HG03159 (cell line): ENCODE measurements around the gene FCGR2B.
"Not testable (repeated sequence)": the region's sequence is repeated elsewhere in the genome, so short reads cannot be mapped to it uniquely, and the experiment has no call there.

Source experiments
- ATAC-seq: cut with Tn5 transposase; IDR thresholded peaks from one replicate; pipeline ENCODE4 v1.9.1; 2021; ENCODE audit warnings: mild to moderate bottlenecking, moderate library complexity; ENCODE audit not compliant: unreplicated experiment

Gene FCGR2B

GRCh38 chr1:161702250-161702649 is 39.3 kb downstream of the FCGR2B start:
- ATAC-seq: no peak

GRCh38 chr1:161705537-161705936 is 42.6 kb downstream of the FCGR2B start:
- peak; percentile 44 for ATAC-seq

GRCh38 chr1:161706113-161706481 is 43.2 kb downstream of the FCGR2B start:
- ATAC-seq: no peak

DNA sequence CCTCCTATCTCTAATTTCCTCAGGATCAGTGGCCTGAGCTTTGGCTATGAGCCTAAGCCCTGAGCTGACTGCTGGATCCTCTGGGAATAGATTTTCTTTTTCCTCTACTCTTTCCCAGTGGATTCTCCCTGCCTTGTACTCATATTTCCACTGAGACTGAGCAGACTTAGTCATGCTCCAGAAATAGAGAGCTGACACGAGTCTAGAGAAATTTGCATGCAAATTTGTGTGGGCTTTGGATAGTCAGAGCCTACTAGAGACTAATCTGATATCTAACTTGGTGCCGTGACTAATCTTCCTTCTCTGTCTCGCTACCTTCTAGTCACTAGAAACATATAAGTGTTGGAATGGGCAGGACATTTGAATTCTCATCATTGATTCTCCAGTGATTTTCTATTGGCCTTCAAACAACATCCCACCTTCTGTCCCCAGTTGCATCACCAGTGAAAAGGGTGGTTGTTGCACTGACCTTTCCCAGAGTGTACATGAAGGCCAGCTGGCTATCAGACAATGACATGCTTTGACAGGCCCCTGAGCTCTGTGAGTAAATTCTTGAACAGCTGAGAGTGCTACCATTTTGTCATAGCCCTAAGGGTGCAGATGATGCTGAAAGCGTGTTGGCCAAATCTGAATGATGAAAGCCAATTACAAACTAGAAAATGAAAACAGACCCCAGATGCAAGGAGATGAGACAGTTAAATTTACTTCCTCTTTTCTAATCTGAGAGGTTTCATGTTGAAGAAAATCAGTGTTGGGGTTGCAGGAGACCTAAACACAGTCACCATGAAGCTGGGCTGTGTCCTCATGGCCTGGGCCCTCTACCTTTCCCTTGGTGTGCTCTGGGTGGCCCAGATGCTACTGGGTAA is 43.8 kb downstream of the FCGR2B start, which contains the start of gene FCRLA:
Gene FCRLA, plus strand, starts transcription at position 748 of the 866 bp plus-strand sequence. Its CDS starts 36 bp downstream, at position 784.
- ATAC-seq: peak; percentile 66

DNA sequence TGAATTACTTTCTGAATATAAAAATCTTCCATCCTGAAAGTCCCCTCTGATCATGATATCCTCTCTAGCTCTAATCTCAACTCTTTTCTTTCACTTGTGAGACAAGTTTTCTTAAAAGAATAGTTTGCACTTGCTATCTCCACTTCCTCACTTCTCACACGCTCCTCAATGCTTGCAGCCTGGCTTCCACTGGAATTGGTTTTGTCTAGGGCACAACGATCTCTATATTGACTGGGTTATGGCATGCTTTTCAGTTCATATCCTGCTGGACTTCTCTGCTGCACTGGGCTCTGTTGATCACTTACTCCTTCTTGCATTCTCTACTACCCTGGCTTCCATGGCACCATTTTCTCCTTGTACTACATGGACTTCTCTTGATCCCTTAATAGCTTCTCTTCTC is 44.6 kb downstream of the FCGR2B start:
- ATAC-seq: no peak

GRCh38 chr1:161709373-161709772 is 46.4 kb downstream of the FCGR2B start:
- ATAC-seq: no peak

- no peak for ATAC-seq
Observed at GRCh38 chr1:161710560-161710959, 47.6 kb downstream of the FCGR2B start.

DNA sequence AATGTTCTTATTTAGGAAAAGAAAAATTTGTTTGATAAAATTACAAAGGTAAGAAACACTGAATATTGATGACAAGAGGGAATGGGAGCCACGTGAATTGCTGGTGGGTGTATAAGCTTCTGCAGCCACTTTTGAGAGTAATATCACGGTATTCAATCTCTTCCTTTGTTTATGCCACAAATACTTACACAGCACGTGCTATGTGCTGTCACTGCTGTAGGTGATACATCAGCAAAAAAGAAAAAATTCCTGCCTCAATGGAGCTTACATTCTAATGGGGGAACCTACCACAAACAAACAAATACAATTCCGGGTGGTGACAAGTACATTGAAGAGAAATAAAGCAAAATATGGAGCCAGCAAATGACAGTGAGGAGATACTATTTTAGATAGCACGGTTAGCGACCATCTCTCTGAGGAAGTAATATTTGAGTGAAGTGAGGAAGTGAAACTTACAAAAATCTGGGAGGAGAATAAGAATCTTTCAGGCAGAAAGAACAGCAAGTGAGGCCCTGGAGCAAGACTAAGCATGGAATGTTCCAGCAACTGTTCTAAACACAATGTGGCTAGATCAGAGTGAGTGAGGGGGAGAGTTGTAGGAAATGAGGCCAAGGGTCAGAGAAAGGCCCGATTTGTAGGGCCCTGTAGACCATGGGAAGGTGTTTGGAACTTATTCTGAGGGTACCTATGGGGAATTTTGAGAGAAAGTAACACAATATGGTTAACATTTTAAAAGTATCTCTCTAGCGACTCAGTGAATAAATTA is 55.8 kb downstream of the FCGR2B start:
- peak; percentile 66 for ATAC-seq

- ATAC-seq: peak; percentile 49
Observed at GRCh38 chr1:161719325-161719611, 56.3 kb downstream of the FCGR2B start.

DNA sequence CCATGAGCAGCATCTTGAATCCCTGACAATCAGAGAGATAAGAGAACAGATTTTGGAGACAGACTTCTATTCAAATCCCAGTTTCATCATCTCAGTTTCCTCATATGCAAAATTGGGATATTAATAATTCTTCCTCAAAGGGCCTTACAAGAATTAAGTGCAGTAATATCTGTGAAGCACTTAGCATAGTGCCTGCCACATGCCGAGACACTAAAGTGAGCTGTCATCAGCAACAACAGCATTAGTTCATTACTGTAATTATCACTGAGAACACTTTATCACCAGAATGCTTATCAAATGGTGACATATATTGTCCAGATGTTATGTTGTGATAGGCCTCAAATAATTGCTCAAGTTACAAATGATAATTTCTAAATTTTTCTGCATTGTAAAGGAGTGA is 57.5 kb downstream of the FCGR2B start:
- no peak for ATAC-seq

GRCh38 chr1:161720956-161721737 is 58.2 kb downstream of the FCGR2B start, which contains the start of gene FCRLB:
Gene FCRLB, plus strand, starts transcription at chr1:161721544. Its CDS starts 1,129 bp downstream, at chr1:161722673.
- no peak for ATAC-seq

- ATAC-seq: no peak
Observed at GRCh38 chr1:161721738-161722343, 58.9 kb downstream of the FCGR2B start.

- ATAC-seq: no peak
Observed at GRCh38 chr1:161722406-161722805, 59.5 kb downstream of the FCGR2B start.

DNA sequence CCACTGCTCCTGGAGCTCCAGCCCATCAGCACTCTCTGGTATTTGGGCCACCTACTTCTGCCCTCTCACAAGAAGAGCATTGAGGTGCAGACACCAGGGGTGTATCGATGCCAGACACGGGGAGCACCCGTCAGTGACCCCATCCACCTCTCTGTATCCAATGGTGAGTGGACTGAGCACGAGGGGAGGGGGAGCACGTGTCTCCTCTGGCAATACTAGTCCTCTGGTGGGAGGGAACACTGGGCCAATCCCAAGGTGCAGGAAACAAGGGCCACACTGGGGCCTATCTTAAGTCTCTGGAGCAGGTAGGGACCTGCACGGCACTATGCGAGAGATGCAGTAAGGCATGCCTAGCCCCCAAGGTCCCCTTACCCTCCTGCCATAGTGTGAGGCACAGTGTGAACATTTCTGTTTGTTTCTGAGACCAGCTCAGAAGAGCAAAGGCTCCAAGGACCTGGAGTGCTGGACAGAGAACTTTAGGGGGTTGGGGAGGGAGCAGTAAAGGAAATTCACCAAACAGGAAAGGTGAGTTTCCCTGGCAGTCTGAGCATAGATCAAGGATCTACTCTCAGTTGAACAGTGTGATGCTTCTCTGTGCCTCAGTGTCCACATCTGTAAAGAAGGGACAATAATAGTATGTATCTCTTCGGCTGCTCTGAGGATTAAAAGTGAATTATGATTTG is 60.7 kb downstream of the FCGR2B start:
- ATAC-seq: no peak

- not testable (repeated sequence) for ATAC-seq
Observed at GRCh38 chr1:161725258-161725907, 62.4 kb downstream of the FCGR2B start.

GRCh38 chr1:161725908-161726472 is 63.0 kb downstream of the FCGR2B start:
- peak; percentile 28 for ATAC-seq

DNA sequence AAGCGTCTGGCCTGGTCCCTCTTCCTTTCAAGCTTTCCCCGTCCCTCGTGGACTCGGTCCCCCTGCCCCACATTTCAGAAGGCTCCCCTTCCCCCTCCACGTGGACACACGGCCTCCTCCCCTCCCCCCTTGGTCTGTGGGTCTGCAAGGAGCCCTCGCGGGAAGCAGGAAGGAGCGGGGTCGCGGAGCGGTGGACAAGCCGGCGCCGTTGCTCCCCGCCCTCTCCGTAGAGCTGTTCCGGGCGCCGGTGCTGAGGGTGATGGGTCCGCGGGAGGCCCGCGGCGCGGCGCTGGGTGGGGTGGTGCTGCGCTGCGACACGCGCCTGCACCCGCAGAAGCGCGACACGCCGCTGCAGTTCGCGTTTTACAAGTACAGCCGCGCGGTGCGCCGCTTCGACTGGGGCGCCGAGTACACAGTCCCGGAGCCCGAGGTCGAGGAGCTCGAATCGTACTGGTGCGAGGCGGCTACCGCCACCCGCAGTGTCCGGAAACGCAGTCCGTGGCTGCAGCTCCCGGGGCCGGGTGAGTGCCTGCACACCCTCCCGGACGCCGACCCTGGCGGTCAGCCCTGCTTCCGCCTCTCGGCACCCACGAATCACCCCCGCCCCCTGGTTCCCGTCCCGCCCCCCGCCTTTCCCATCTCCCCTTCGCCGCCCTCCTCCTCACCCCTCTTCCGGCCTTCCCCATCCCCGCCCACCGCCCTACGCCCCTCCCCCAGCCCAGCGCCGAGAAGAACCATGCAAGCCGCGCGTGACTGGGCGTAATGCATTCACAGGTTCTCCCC is 63.7 kb downstream of the FCGR2B start:
- ATAC-seq: peak; percentile 50

DNA sequence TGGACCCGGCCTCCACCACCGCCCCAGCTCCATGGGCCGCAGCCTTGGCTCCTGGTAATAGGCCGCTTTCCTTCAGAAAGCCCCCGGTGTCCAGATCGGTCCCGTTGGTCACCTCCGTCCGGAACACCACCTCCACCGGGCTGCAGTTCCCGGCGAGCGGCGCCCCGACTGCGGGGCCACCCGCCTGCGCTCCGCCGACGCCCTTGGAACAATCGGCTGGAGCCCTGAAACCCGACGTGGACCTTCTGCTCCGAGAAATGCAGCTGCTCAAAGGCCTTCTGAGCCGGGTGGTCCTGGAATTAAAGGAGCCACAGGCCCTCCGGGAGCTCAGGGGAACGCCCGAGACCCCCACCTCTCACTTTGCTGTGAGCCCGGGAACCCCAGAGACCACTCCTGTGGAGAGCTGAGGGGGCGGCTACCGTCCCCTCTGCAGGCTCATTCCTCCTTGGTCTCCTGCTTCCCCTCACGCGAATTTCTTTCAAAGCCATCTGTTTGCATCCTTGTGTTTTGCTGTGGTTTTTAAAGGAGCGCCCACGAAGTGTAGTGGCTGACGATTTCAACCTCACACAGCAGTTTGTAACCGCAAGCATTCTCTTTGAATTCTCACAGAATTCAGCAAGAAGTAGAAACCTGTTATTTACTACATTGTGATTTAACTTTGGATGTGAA is 64.4 kb downstream of the FCGR2B start:
- ATAC-seq: peak; percentile 7
